IPS-NIHi7 (cell line): ENCODE measurements around the gene TBC1D1.

Experiments used
- DNase-seq: peaks from one replicate; pipeline ENCODE4 v3.0.0; 2012; ENCODE audit warnings: mixed read lengths; ENCODE audit errors: extremely low spot score

TBC1D1 gene

GRCh38 chr4:37890801-37891259, at the start of gene TBC1D1:
Gene TBC1D1, plus strand, starts transcription at chr4:37891084. Its CDS starts 11,012 bp downstream, at chr4:37902096.
- no peak for DNase-seq

GRCh38 chr4:37844204-37844603, 46.7 kb upstream of the TBC1D1 start:
- DNase-seq = no peak

GRCh38 chr4:37845201-37845600, 45.7 kb upstream of the TBC1D1 start:
- DNase-seq = no peak

- DNase-seq = no peak
Measured at GRCh38 chr4:37847311-37847884, 43.5 kb upstream of the TBC1D1 start.

- no peak for DNase-seq
Measured at GRCh38 chr4:37852376-37852775, 38.5 kb upstream of the TBC1D1 start.

- no peak for DNase-seq
Measured at GRCh38 chr4:37858112-37858511, 32.8 kb upstream of the TBC1D1 start.

- DNase-seq = no peak
Measured at GRCh38 chr4:37858872-37859271, 32.0 kb upstream of the TBC1D1 start.

GRCh38 chr4:37860266-37860665, 30.6 kb upstream of the TBC1D1 start:
- DNase-seq = no peak

GRCh38 chr4:37862961-37863360, 27.9 kb upstream of the TBC1D1 start:
- no peak for DNase-seq

- no peak for DNase-seq
Measured at GRCh38 chr4:37864786-37865185, 26.1 kb upstream of the TBC1D1 start.

- DNase-seq = no peak
Measured at GRCh38 chr4:37865450-37865849, 25.4 kb upstream of the TBC1D1 start.

GRCh38 chr4:37867102-37867501, 23.8 kb upstream of the TBC1D1 start:
- no peak for DNase-seq

GRCh38 chr4:37868238-37868637, 22.6 kb upstream of the TBC1D1 start:
- no peak for DNase-seq

GRCh38 chr4:37872310-37872988, 18.4 kb upstream of the TBC1D1 start:
- DNase-seq = no peak

GRCh38 chr4:37873386-37873785, 17.5 kb upstream of the TBC1D1 start:
- no peak for DNase-seq

GRCh38 chr4:37876156-37876555, 14.7 kb upstream of the TBC1D1 start:
- DNase-seq = no peak

- DNase-seq = no peak
Measured at GRCh38 chr4:37879365-37879764, 11.5 kb upstream of the TBC1D1 start.

- DNase-seq = no peak
Measured at GRCh38 chr4:37881811-37882210, 9.1 kb upstream of the TBC1D1 start.

- DNase-seq = no peak
Measured at GRCh38 chr4:37882665-37883296, 8.1 kb upstream of the TBC1D1 start.

- DNase-seq = no peak
Measured at GRCh38 chr4:37884855-37885487, 5.9 kb upstream of the TBC1D1 start.

GRCh38 chr4:37885496-37885895, 5.4 kb upstream of the TBC1D1 start:
- no peak for DNase-seq
